Fibroblast of lung (primary cell): ENCODE data around the gene ALX3. TPM values are rescaled to one million over a fixed set of nuclear protein-coding genes. Genes with fewer than 3 reads are reported as not detected.

Experiments
- DNase-seq, 2 donors: peaks; one replicate each; pipeline versions ENCODE4 v3.0.0 to v3.0.0-alpha.2; 2010; ENCODE audit warnings: low read depth in 2 of 2
- H2AFZ ChIP-seq: 2 replicates; pipeline ENCODE4 v1.5.1; 2012; ENCODE audit warnings: low read length, control low read depth, inconsistent platforms
- H3K27ac ChIP-seq: 2 replicates; pipeline ENCODE4 v1.5.1; 2011; ENCODE audit warnings: low read length, control low read depth; ENCODE audit not compliant: insufficient read depth
- H3K27me3 ChIP-seq: 2 replicates; pipeline ENCODE4 v1.5.1; 2011; ENCODE audit warnings: mild to moderate bottlenecking, low read length; ENCODE audit not compliant: control insufficient read depth, insufficient read depth
- H3K36me3 ChIP-seq: 2 replicates; pipeline ENCODE4 v1.5.1; 2011; ENCODE audit warnings: low read length; ENCODE audit not compliant: control insufficient read depth, insufficient read depth
- H3K4me1 ChIP-seq: 2 replicates; pipeline ENCODE4 v1.5.1; 2011; ENCODE audit warnings: low read length; ENCODE audit not compliant: control insufficient read depth, insufficient read depth; ENCODE audit errors: extremely low read depth
- H3K4me2 ChIP-seq: 2 replicates; pipeline ENCODE4 v1.5.1; 2011; ENCODE audit warnings: low read length, control low read depth; ENCODE audit not compliant: insufficient read depth; ENCODE audit errors: extremely low read depth
- H3K4me3 ChIP-seq, 4 experiments: fragments of 200-600 bp in 1 of 4; sonication (generic) in 1 of 4; replicated peaks in 1 of 4; 2 replicates each; pipeline ENCODE4 v1.5.1; 2011 to 2016; ENCODE audit warnings: low read length in 4 of 4, low read depth in 3 of 4, mild to moderate bottlenecking in 3 of 4, control low read depth in 2 of 4, inconsistent platforms in 1 of 4, mixed read lengths in 1 of 4; ENCODE audit not compliant: insufficient read depth in 1 of 4; ENCODE audit errors: control extremely low read depth in 1 of 4
- H3K79me2 ChIP-seq: 2 replicates; pipeline ENCODE4 v1.5.1; 2012; ENCODE audit warnings: mild to moderate bottlenecking, low read length, inconsistent platforms; ENCODE audit not compliant: control insufficient read depth, insufficient read depth
- H3K9ac ChIP-seq: 2 replicates; pipeline ENCODE4 v1.5.1; 2011; ENCODE audit warnings: mild to moderate bottlenecking, low read length, control low read depth; ENCODE audit not compliant: insufficient read depth
- H3K9me3 ChIP-seq: 2 replicates; pipeline ENCODE4 v1.5.1; 2012; ENCODE audit warnings: low read depth, low read length; ENCODE audit not compliant: control insufficient read depth, insufficient read depth
- H4K20me1 ChIP-seq: 2 replicates; pipeline ENCODE4 v1.5.1; 2011; ENCODE audit warnings: low read length; ENCODE audit not compliant: control insufficient read depth, insufficient read depth; ENCODE audit errors: extremely low read depth
- EZH2 ChIP-seq: IDR thresholded peaks from 2 replicates; pipeline ENCODE4 v1.5.1; 2012; ENCODE audit warnings: low read length, control low read depth, mild to moderate bottlenecking; ENCODE audit errors: missing control alignments
- polyA plus RNA-seq, 2 donors: library from polyadenylated mRNA; depleted of rRNA in 1 of 2; stranded (reverse) in 1 of 2; unstranded in 1 of 2; fragments of >200 nt; gene quantifications; 2 replicates each; pipeline ENCODE4 v1.2.1, GENCODE V29; 2011 to 2012; ENCODE audit warnings: missing spikeins in 1 of 2
- total RNA-seq: library from RNA; depleted of rRNA; stranded (reverse); fragments of >200 nt; gene quantifications from 2 replicates; pipeline ENCODE4 v1.2.1, GENCODE V29; 2014
- TF ChIP-seq, protein P1 (sequence below), 2 donors: IDR thresholded peaks in 1 of 2; conservative IDR thresholded peaks in 1 of 2; 1 replicate in 1 of 2; 2 replicates in 1 of 2; pipeline ENCODE4 v1.5.1; 2011 to 2012; ENCODE audit warnings: low read length in 2 of 2, control low read depth in 1 of 2, inconsistent platforms in 1 of 2, low read depth in 1 of 2, mild to moderate bottlenecking in 1 of 2

Gene ALX3
- total and polyA plus RNA-seq, 2 donors (not counting 1 experiment from before 2014, with no cell fraction given): not detected

DNA sequence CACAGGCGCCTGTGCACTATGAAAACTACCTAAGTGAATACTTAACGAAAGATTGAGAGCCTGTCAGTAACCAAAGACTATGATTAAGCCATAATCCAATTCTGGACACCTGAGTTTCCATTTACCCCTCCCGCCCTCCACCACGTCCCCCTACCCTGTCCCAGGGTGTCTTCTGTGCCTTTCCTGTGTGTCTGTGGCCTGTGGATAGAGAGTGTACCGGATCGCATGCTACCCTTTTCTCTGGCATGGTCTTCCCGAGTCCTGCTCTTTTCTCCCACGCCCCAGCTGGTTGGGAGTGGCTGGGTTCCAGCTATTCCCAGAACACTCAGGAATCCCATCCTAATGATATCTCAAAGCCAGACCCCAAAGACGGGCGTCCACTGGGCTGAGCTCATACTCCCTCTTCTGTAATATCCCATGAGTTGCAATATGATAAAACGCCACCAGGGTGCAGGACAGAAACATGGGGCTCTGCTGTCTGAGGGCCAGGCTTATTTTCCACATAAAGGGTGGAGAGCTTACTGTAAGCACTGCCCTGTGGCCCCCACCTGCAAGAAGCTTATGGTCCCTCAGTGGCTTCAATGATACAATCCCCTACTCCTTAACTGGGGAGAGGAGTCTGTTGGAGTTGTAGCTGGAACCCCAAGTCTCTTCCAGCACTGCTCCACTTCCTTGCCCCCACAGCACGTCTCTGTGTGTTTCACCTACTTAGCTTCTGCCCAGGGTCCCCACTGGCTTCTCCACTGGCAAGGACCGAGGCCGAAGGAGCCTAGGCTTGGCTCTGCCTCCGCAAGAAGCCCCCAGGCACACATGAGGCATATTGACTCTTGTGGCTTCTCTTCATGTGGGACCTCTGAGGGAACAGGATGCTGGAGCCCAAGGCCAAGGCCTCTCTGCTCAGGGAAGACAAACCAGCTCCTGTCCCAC, 17.6 kb upstream of the ALX3 start:
- no peaks in the 10 kb centered on the region for H3K4me1 ChIP-seq
- no peak overlapping the region for H3K27ac ChIP-seq
- H2AFZ ChIP-seq: no peak overlapping the region
- TF ChIP-seq, protein P1, sequence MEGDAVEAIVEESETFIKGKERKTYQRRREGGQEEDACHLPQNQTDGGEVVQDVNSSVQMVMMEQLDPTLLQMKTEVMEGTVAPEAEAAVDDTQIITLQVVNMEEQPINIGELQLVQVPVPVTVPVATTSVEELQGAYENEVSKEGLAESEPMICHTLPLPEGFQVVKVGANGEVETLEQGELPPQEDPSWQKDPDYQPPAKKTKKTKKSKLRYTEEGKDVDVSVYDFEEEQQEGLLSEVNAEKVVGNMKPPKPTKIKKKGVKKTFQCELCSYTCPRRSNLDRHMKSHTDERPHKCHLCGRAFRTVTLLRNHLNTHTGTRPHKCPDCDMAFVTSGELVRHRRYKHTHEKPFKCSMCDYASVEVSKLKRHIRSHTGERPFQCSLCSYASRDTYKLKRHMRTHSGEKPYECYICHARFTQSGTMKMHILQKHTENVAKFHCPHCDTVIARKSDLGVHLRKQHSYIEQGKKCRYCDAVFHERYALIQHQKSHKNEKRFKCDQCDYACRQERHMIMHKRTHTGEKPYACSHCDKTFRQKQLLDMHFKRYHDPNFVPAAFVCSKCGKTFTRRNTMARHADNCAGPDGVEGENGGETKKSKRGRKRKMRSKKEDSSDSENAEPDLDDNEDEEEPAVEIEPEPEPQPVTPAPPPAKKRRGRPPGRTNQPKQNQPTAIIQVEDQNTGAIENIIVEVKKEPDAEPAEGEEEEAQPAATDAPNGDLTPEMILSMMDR (conservative IDR thresholded peaks at IDR 0.05 in 1 of 2, IDR thresholded peaks at IDR 0.05 in 1 of 2; ENCODE audit: low read depth in 1 of 2, low read length in 2 of 2): peak; percentile 61 to 77
- no peak for TF ChIP-seq EZH2
- H3K79me2 ChIP-seq: no peaks in the 10 kb centered on the region
- no peak overlapping the region for H3K9ac ChIP-seq
- peak; percentile 36 to 53 for DNase-seq
- no peak overlapping the region for H3K4me2 ChIP-seq
- H3K27me3 ChIP-seq: peaks cover 27% of the 10 kb centered on the region
- H3K36me3 ChIP-seq: no peaks in the 10 kb centered on the region
- no peaks in the 10 kb centered on the region for H4K20me1 ChIP-seq
- no peaks in the 10 kb centered on the region for H3K9me3 ChIP-seq
- no peak overlapping the region for H3K4me3 ChIP-seq

DNA sequence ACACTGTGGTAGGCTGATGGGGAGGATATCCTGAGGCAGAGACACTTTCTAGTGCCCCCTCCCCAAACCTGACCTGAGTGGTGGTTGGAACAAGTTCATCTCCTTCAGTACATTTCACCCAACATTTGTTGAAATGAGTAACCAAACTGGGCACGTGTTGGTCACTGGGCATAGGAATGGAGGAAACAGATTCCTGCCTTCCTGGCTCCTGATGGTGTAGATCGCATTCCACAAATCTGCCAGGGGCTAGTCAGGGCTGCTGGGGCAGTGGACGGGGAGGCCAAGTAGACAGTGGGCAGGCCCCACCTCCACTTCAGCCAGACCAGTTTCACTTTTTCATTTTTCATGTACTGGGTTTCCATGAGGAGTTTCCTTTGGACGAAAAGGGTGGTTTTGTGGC, 16.5 kb upstream of the ALX3 start:
- H3K27me3 ChIP-seq: peaks cover 36% of the 10 kb centered on the region
- H3K9ac ChIP-seq: no peak overlapping the region
- TF ChIP-seq EZH2: no peak
- TF ChIP-seq, protein P1 (conservative IDR thresholded peaks at IDR 0.05 in 1 of 2, IDR thresholded peaks at IDR 0.05 in 1 of 2; ENCODE audit: low read depth in 1 of 2, low read length in 2 of 2): no peak
- no peaks in the 10 kb centered on the region for H3K4me1 ChIP-seq
- no peak for DNase-seq
- no peak overlapping the region for H3K27ac ChIP-seq
- H3K36me3 ChIP-seq: no peaks in the 10 kb centered on the region
- no peak overlapping the region for H3K4me3 ChIP-seq
- no peak overlapping the region for H2AFZ ChIP-seq
- H4K20me1 ChIP-seq: no peaks in the 10 kb centered on the region
- H3K79me2 ChIP-seq: no peaks in the 10 kb centered on the region
- H3K9me3 ChIP-seq: no peaks in the 10 kb centered on the region
- no peak overlapping the region for H3K4me2 ChIP-seq

DNA sequence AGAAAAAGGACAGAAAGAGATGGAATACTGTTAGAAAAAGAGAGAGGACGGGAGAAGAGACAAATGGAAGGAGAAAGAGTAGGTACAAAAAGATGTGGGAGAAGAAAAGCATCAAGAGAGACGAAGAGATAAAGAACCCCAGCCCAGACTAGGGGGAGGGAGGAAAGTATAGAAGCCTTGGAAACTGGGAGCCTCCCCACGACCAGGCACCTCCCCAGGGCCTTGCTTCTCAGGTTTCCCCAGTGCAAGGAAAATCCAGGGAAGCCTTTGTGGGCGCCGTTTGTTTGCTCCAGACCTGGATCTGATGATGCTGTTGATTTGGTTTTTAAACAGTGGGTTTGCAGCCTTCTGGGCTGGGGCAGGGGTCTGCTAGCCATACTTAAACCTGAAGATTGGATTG, 15.2 kb upstream of the ALX3 start:
- Histone ChIP-seq H3K27me3 (peaks cover 36% of the 10 kb centered on the region), H3K79me2 (no peaks in the 10 kb centered on the region), H2AFZ (no peak overlapping the region), H3K4me1 (no peaks in the 10 kb centered on the region), H3K4me2 (no peak overlapping the region), H3K9ac (no peak overlapping the region), H3K9me3 (no peaks in the 10 kb centered on the region), H3K27ac (no peak overlapping the region), H3K4me3 (no peak overlapping the region), H4K20me1 (no peaks in the 10 kb centered on the region), H3K36me3 (no peaks in the 10 kb centered on the region)
- TF ChIP-seq EZH2: peak; percentile 2
- TF ChIP-seq, protein P1 (conservative IDR thresholded peaks at IDR 0.05 in 1 of 2, IDR thresholded peaks at IDR 0.05 in 1 of 2; ENCODE audit: low read depth in 1 of 2, low read length in 2 of 2): no peak
- DNase-seq: no peak
